ENCODE data around the gene MYO1B.

MYO1B gene

DNA sequence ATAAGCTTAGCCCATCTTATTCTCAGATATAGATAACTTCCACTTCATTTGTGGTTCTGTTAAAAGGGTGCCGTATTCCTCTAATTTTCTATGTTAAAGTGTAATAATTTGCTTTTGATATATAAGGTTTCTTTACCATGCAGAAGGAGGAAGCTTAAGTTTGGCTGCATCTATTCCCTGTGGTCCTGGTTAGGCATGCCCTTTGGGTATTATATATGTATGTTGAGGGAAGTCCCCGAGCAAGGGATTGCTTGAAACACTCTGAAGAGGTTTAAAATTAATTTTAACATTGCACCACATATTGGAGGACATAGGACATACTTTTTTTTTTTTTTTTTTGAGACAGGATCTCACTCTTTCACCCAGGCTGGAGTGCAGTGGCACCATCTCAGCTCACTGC, 16.9 kb upstream of the MYO1B start:
- no peak for DNase-seq

DNA sequence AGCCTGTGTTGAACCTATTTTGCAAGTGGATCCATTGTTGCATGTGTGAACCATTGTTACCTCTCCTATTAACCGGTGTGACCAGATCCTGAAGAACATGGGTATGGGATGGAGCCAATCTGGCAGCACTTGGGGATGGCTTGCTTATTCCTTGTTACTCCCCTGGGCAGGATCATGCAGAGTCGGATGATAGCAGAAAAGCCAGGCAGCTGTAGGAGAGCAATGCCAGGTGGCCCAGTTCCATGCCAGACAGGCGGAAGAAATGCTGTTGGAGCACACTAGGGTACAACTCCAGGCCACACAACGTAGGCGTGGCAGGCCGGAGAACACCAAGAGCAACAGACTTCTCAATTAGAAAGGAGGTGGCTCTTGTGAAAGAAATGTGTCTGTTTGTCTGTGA, 16.3 kb upstream of the MYO1B start:
- DNase-seq, result no peak

DNA sequence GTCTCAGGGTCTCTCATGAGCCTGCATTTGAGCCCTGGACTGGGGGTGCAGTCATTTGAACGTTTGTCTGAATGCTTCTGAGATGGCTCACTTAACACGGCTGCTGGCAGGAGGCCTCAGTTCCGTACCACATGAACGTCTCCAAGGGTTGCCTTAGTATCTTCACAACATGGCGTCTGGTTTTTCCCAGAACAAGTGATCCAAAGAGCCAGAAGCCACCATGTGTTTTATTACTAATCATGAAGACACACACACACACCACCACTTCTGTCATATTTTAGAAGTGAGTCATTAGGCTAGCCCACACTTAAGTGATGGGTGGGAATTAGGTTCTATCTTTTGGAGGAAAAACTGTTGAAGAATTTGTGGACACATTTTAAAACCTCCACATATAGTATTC, 15.0 kb upstream of the MYO1B start:
- no peak for DNase-seq

GRCh38 chr2:191231995-191232394, 13.2 kb upstream of the MYO1B start:
- no peak for DNase-seq

DNA sequence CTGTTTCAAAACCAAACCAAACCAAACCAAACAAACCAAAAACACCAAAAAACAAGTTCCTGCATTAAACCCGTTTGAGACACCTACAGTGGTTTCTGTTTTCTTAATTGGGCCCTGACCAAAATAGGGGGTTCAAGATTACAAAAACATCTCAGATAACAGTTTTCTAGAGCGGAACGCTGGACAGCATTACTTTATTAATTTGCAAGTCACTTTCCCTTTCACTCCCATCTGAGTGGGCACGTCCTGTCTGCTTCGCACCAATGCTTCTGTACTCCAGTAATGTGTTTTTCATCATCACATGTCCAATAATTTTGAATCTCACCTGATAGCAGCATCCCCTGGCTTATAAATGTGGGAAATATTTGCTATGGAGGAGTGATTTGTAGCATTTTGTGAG, 11.7 kb upstream of the MYO1B start:
- DNase-seq, result no peak

DNA sequence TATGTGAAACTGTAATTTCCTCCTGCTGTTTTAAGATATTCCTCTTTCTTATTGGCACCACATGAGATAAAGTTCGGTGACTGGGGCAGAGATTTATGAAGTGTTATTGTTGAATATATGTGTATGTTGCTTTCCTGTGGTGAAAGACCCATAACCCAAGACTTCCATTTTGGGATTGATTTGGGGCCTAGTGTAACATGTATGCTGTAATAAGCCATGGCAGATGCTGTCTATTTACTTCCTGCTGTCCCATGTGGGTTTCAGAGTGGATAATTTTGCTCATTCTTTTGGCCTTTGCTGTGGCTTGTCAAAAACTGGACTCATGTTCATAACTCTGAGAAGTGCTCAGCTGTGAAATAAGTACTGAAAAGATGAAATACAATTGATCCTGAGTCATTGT, 10.8 kb upstream of the MYO1B start:
- DNase-seq, result no peak

DNA sequence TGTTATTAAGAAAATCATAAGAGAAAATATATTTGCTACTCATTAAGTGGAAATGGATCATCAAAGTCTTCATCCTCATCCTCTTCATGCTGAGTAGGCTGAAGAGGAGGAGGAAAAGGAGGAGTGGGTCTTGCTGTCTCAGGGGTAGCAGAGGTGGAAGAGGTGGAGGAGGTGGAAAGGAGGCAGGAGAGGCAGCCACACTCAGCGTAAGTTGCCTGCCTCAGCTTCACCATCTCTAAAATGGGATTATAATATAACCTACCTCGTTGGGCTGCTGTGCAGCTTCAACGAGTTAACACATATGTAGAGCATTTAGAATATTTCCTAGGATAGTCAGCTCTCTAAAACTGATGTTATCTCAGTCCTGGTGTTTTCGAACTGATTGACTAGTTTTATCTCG, 4.3 kb upstream of the MYO1B start:
- DNase-seq, result no peak

GRCh38 chr2:191241418-191241817, 3.8 kb upstream of the MYO1B start:
- no peak for DNase-seq

DNA sequence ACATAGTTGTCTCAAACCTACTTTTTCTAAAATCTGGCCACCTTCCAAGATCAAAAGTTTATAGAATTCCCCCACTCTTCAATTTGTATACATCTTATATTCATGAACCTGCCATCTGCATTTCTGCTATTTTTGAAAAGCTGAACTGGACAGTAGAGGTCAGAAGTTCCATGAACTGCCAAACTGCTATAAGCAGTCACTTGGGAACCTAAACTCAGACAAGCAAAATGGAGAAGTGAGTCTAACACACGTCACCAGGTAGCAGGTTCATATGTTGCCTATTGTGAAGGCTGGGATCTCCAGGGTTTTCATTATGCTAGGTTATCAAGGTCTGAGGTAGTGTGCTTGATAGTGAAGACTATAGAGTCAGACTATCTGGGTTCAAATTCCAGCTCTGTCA, 2.0 kb upstream of the MYO1B start:
- DNase-seq, result no peak

- DNase-seq, result no peak
Observed at GRCh38 chr2:191244350-191244749, 854 bp upstream of the MYO1B start.

GRCh38 chr2:191245869-191246531, 796 bp downstream of the MYO1B start:
- DNase-seq, result no peak

- no peak for DNase-seq
Observed at GRCh38 chr2:191246820-191247380, 1.7 kb downstream of the MYO1B start.

DNA sequence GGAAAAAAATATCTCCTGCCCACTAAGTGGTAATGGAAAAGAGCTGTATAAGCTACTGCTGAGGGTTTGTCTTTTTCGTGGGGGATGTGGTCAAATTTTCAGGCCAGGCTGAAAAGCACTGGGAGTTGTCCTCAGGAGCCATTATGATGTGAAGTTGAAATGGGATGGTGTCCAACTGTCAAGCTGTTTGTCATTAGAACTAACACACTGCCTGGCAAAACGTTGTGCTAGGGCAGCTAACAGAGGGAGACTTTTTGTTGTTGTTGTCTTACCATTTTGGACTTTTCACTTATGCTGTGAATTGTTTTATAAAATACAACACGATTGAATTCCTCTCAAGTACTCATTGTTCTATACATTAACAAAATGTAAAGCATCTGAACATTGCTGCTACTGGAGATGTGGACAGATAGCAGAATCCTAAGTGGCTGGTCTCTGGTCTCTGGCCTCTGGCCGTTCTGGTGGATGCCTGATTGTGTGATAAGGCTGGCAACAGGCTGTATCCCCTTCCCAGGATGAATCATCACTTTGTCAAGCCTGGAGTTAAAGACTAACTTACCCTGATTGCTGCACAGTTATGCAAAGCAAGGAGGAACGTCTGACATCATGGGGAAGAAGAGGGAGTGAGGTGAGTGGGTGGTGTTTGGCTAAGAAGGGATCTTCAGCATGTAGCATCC, 2.3 kb downstream of the MYO1B start:
- DNase-seq, result no peak

DNA sequence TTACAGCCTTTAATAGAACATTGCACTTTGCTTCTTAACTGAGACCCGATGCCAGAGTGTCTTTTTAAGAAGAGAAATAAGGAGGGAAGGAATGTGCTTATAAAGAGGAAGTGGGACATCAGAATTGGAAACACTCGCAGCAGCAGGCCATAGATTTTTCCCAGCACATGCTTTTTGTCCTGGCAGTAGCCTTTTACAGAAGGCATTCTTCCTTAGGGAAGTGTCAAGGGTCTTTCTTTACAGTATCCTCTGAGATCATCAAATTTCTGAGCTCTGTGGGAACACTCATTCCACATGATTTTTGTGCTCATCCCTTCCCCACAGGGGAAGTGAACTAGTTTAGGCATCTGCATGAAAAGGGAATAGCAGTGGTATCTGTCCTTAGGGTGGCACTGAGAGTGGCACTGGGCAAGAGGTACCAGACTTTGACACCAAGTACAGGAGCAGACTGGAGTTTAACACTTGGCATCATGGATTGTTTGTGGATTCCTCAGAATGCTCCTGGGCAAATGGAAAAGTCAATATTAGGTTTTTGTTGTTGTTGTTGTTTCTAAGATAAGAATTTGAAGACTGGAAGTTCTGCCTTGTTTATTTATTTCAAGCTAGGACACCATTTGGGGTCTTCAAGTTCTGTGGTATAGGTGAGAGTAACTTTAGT, 4.1 kb downstream of the MYO1B start:
- DNase-seq, result no peak

- no peak for DNase-seq
Observed at GRCh38 chr2:191250400-191250799, 5.2 kb downstream of the MYO1B start.

DNA sequence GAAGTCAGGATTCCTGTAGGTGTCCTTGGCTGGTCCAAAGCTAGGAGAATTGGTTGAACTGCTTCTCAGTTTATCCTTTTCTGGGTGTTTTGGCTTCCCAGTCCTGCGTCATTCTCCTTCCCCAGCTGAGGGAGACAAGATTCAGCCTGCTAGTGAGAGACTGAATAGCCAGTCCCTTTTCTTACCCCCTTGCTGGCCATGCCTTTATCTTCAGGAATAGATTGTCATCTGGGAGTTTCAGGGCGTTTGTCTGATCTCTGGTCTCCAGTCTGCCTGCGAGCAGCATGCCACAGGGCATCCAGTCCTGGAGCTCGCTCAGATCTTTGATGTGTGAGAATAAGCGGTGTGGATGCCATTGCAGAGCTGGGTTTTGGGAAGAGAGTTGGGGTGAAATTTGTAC, 5.8 kb downstream of the MYO1B start:
- no peak for DNase-seq

- no peak for DNase-seq
Observed at GRCh38 chr2:191252699-191253098, 7.5 kb downstream of the MYO1B start.

- DNase-seq, result no peak
Observed at GRCh38 chr2:191253476-191253875, 8.3 kb downstream of the MYO1B start.

- DNase-seq, result no peak
Observed at GRCh38 chr2:191255271-191255670, 10.1 kb downstream of the MYO1B start.

GRCh38 chr2:191255756-191256312, 10.6 kb downstream of the MYO1B start:
- no peak for DNase-seq

- no peak for DNase-seq
Observed at GRCh38 chr2:191257934-191258333, 12.7 kb downstream of the MYO1B start.

- DNase-seq, result no peak
Observed at GRCh38 chr2:191258996-191259395, 13.8 kb downstream of the MYO1B start.

GRCh38 chr2:191262436-191262835, 17.2 kb downstream of the MYO1B start:
- no peak for DNase-seq

- DNase-seq, result no peak
Observed at GRCh38 chr2:191263050-191263449, 17.8 kb downstream of the MYO1B start.

All from NCI-H1417 treated with DMSO at 0.1 percent for 48 hours (cell line).